B cell (primary cell): ENCODE measurements around the gene BHLHE41. TPM values are rescaled to one million over a fixed set of nuclear protein-coding genes. Genes with fewer than 3 reads are reported as not detected.

Experiments
- ATAC-seq: fragments of 200-7000 bp; cut with Tn5 transposase; one replicate; pipeline ENCODE4 v1.10.0; 2021; ENCODE audit warnings: low read depth, mild to moderate bottlenecking, moderate number of reproducible peaks, moderate library complexity
- CTCF ChIA-PET: fragments of 350-600 bp; sonication (Branson Sonifier 250); formaldehyde crosslinking; loops from one replicate; lab custom pipeline; 2021; ENCODE audit warnings: antibody characterized with exemption, inconsistent platforms; lab: Charles Lee
- POLR2A ChIA-PET: fragments of 350-600 bp; sonication (Branson Sonifier 250); formaldehyde crosslinking; loops from one replicate; lab custom pipeline; 2021; ENCODE audit warnings: antibody characterized with exemption; lab: Charles Lee
- DNase-seq: peaks from one replicate; pipeline ENCODE4 v3.0.0; 2013
- H2AFZ ChIP-seq: 2 replicates; pipeline ENCODE4 v1.6.1; 2012; ENCODE audit warnings: mild to moderate bottlenecking, low read depth, low read length; ENCODE audit not compliant: insufficient read depth, poor library complexity, severe bottlenecking
- H3K27ac ChIP-seq, 2 donors: 1 replicate in 1 of 2; 2 replicates in 1 of 2; pipeline ENCODE4 v1.5.1; 2012 to 2013; ENCODE audit warnings: low read length in 2 of 2, mild to moderate bottlenecking in 2 of 2, moderate library complexity in 1 of 2
- H3K27me3 ChIP-seq, 4 experiments: fragments of 200-600 bp in 1 of 4; sonication (generic) in 1 of 4; replicated peaks in 1 of 4; 1 replicate in 2 of 4; 2 replicates in 2 of 4; pipeline versions ENCODE4 v1.6.1 to v1.7.0; 2013 to 2016; ENCODE audit warnings: low read length in 3 of 4, mild to moderate bottlenecking in 2 of 4, mixed read lengths in 1 of 4, moderate library complexity in 1 of 4; ENCODE audit not compliant: insufficient read depth in 4 of 4, control insufficient read depth in 3 of 4; ENCODE audit errors: control extremely low read depth in 1 of 4
- H3K36me3 ChIP-seq, 2 experiments: replicated peaks in 1 of 2; 1 replicate in 1 of 2; 2 replicates in 1 of 2; pipeline versions ENCODE4 v1.6.1 to v1.7.1; 2013; ENCODE audit warnings: low read length in 1 of 2; ENCODE audit not compliant: insufficient read depth in 2 of 2, control insufficient read depth in 1 of 2; ENCODE audit errors: control extremely low read depth in 1 of 2, extremely low read depth in 1 of 2
- H3K4me1 ChIP-seq, 2 donors: fragments of 200-600 bp in 1 of 2; sonication (generic) in 1 of 2; 1 replicate in 1 of 2; 2 replicates in 1 of 2; pipeline versions ENCODE4 v1.5.1 to v1.6.1; 2013 to 2017; ENCODE audit warnings: low read length in 2 of 2; ENCODE audit not compliant: control insufficient read depth in 2 of 2, insufficient read depth in 2 of 2
- H3K4me2 ChIP-seq: replicated peaks from 2 replicates; pipeline ENCODE3; 2012; ENCODE audit warnings: mild to moderate bottlenecking, low read depth, low read length; ENCODE audit not compliant: poor library complexity, severe bottlenecking
- H3K4me3 ChIP-seq, 5 experiments: fragments of 200-600 bp in 1 of 5; sonication (generic) in 1 of 5; 1 replicate in 3 of 5; 2 replicates in 2 of 5; pipeline versions ENCODE4 v1.5.1 to v1.7.0; 2011 to 2016; ENCODE audit warnings: low read length in 4 of 5, mild to moderate bottlenecking in 4 of 5, low read depth in 2 of 5, control low read depth in 1 of 5, moderate library complexity in 1 of 5; ENCODE audit not compliant: insufficient read depth in 1 of 5; ENCODE audit errors: control extremely low read depth in 1 of 5, extremely low read depth in 1 of 5
- H3K79me2 ChIP-seq: fragments of 200-600 bp; sonication (generic); one replicate; pipeline ENCODE4 v1.6.0; 2016; ENCODE audit warnings: low read length; ENCODE audit not compliant: control insufficient read depth, insufficient read depth
- H3K9ac ChIP-seq: fragments of 200-600 bp; sonication (generic); 2 replicates; pipeline ENCODE4 v1.6.1; 2017; ENCODE audit warnings: mild to moderate bottlenecking, low read length, moderate library complexity
- H3K9me3 ChIP-seq, 3 donors: one replicate each; pipeline versions ENCODE4 v1.6.1 to v1.7.1; 2013; ENCODE audit warnings: low read length in 2 of 3; ENCODE audit not compliant: control insufficient read depth in 2 of 3, insufficient read depth in 1 of 3; ENCODE audit errors: control extremely low read depth in 1 of 3
- H4K20me1 ChIP-seq: 2 replicates; pipeline ENCODE4 v1.6.0; 2012; ENCODE audit warnings: mild to moderate bottlenecking, low read length; ENCODE audit not compliant: insufficient read depth, control insufficient read depth, poor library complexity, severe bottlenecking
- H3K27ac Mint-ChIP-seq: one replicate; pipeline ENCODE4 v1.8.0; 2021; ENCODE audit warnings: mixed read lengths
- H3K27me3 Mint-ChIP-seq: one replicate; pipeline ENCODE4 v1.8.0; 2021; ENCODE audit warnings: mixed read lengths
- H3K4me1 Mint-ChIP-seq: one replicate; pipeline ENCODE4 v1.8.0; 2021; ENCODE audit warnings: mixed read lengths
- H3K4me3 Mint-ChIP-seq: one replicate; pipeline ENCODE4 v1.8.0; 2021; ENCODE audit warnings: mixed read lengths
- H3K9me3 Mint-ChIP-seq: one replicate; pipeline ENCODE4 v1.8.0; 2022; ENCODE audit warnings: mixed read lengths; ENCODE audit not compliant: insufficient read depth
- CTCF ChIP-seq: fragments of 200-600 bp; IDR thresholded peaks from one replicate; pipeline ENCODE4 v1.8.0; 2022; ENCODE audit warnings: antibody characterized with exemption, mild to moderate bottlenecking
- EZH2 ChIP-seq: IDR thresholded peaks from 2 replicates; pipeline ENCODE4 v1.6.1; 2012; ENCODE audit warnings: borderline replicate concordance, low read depth, mild to moderate bottlenecking, moderate library complexity, low read length; ENCODE audit not compliant: insufficient read depth, poor library complexity, severe bottlenecking
- WGBS: methylation state at CpG from one replicate; pipeline ENCODE4 v1.1.5; 2013; ENCODE audit warnings: missing lambda C conversion rate; ENCODE audit not compliant: insufficient coverage; 5-methylcytosine and 5-hydroxymethylcytosine counted together
- intact Hi-C: fragments of 100-400 bp; cut with micrococcal nuclease; formaldehyde crosslinking; loops from one replicate; pipeline ENCODE4 v1.10.0; 2022
- polyA plus RNA-seq: library from polyadenylated mRNA; depleted of rRNA; stranded (reverse); fragments of >200 nt; gene quantifications from 2 replicates; pipeline ENCODE4 v1.2.3, GENCODE V29; 2012
- total RNA-seq, 2 donors: library from RNA; stranded (reverse); fragments of 120-200 nt in 1 of 2; gene quantifications; 1 replicate in 1 of 2; 2 replicates in 1 of 2; pipeline versions ENCODE4 v1.2.3 to v1.2.4, GENCODE V29; 2013 to 2022

BHLHE41 gene
- total and polyA plus RNA-seq, 2 donors (not counting 1 experiment from before 2014, with no cell fraction given): 12.0 to 57.2 TPM

- H3K36me3 ChIP-seq: no peaks in the 10 kb centered on the region
- Mint-ChIP-seq H3K27me3 (no peaks in the 10 kb centered on the region), H3K9me3 (no peaks in the 10 kb centered on the region), H3K27ac (no peak overlapping the region), H3K4me3 (no peak overlapping the region), H3K4me1 (peaks cover 19% of the 10 kb centered on the region)
- CTCF ChIA-PET: no interaction called here
- no peak overlapping the region for H3K27ac ChIP-seq
- no peak for TF ChIP-seq CTCF
- no peak for TF ChIP-seq EZH2
- H3K9ac ChIP-seq: no peak overlapping the region
- no peak for ATAC-seq
- H3K79me2 ChIP-seq: no peaks in the 10 kb centered on the region
- intact Hi-C loops: no loop called here
- no peaks in the 10 kb centered on the region for H4K20me1 ChIP-seq
- 90% methylated on average over 2 of the region's 7 CpGs for WGBS
- no peak overlapping the region for H3K4me2 ChIP-seq
- H2AFZ ChIP-seq: no peak overlapping the region
- POLR2A ChIA-PET: no interaction called here
- H3K4me1 ChIP-seq: peaks cover 4 to 5% of the 10 kb centered on the region in 2 donors
- no peaks in the 10 kb centered on the region for H3K27me3 ChIP-seq
- DNase-seq: no peak
- no peak overlapping the region for H3K4me3 ChIP-seq
- no peaks in the 10 kb centered on the region for H3K9me3 ChIP-seq
These were observed 47.7 kb upstream of the BHLHE41 start for GRCh38 chr12:26172539-26172938.

GRCh38 chr12:26172013-26172412, 47.2 kb upstream of the BHLHE41 start:
- Histone ChIP-seq H3K4me3 (no peak overlapping the region), H3K9ac (no peak overlapping the region), H3K4me2 (no peak overlapping the region), H2AFZ (no peak overlapping the region), H3K27ac (no peak overlapping the region), H3K36me3 (no peaks in the 10 kb centered on the region), H3K27me3 (no peaks in the 10 kb centered on the region), H3K79me2 (no peaks in the 10 kb centered on the region), H3K4me1 (peaks cover 4 to 5% of the 10 kb centered on the region in 2 donors), H4K20me1 (no peaks in the 10 kb centered on the region), H3K9me3 (no peaks in the 10 kb centered on the region)
- TF ChIP-seq CTCF (no peak), EZH2 (no peak)
- peaks cover 14% of the 10 kb centered on the region for H3K4me1 Mint-ChIP-seq
- no peak overlapping the region for H3K27ac Mint-ChIP-seq
- H3K9me3 Mint-ChIP-seq: no peaks in the 10 kb centered on the region
- DNase-seq (no peak), ATAC-seq (no peak)
- ChIA-PET CTCF (interaction anchor here (1.3 to 2.1 kb wide), 4 partner anchors 15 to 75 kb away, joined by 4 to 8 read pairs (median 6); partner anchors contain the start of gene BHLHE41), POLR2A (no interaction called here)
- H3K27me3 Mint-ChIP-seq: no peaks in the 10 kb centered on the region
- H3K4me3 Mint-ChIP-seq: no peak overlapping the region
- no CpG with 5 or more reads among the region's 4 CpGs for WGBS
- intact Hi-C loops: no loop called here
